ENCODE data around the gene RARS2. TPM values are rescaled to one million over a fixed set of nuclear protein-coding genes. Genes with fewer than 3 reads are reported as not detected.

Gene RARS2
- 10 to 100 TPM; 14.7 to 23.2 (median 17.3) TPM for total RNA-seq

- peak within 1 kb of the TSS; percentile 72 for H3K4me3 ChIP-seq (ENCODE audit: low read depth, poor library complexity, severe bottlenecking)
- 1% methylated on average over 17 to 37 of the region's 49 CpGs for WGBS, 2 donors
- DNase-seq (ENCODE audit: low spot score in 2 of 2): peak; percentile 95 to 99
- intact Hi-C loops (cut with DNase I; ENCODE audit: low total_unique reads): no loop called here
- TF ChIP-seq CTCF (IDR thresholded peaks at IDR 0.05) (no peak), POLR2A (IDR thresholded peaks at IDR 0.05) (peak in 1 of 2 donors; percentile 76)
These were observed at the start of gene RARS2, which contains the start of gene ORC3 for GRCh38 chr6:87589693-87590416. RARS2 (minus strand) TSS chr6:87589987; CDS start chr6:87589957, 30 bp downstream. ORC3 (plus strand) TSS chr6:87590135; CDS start chr6:87590169, 34 bp downstream.

- WGBS, 2 donors: 96 to 97% methylated on average over 4 of the region's 4 CpGs
- no peak for TF ChIP-seq CTCF (IDR thresholded peaks at IDR 0.05)
- intact Hi-C loops (cut with DNase I; ENCODE audit: low total_unique reads): no loop called here
- no peak overlapping the region for H3K4me3 ChIP-seq (ENCODE audit: low read depth, poor library complexity, severe bottlenecking)
- no peak for DNase-seq (ENCODE audit: low spot score in 2 of 2)
These were observed 49.6 kb upstream of the RARS2 start for GRCh38 chr6:87639373-87639772.

GRCh38 chr6:87637106-87637505, 47.3 kb upstream of the RARS2 start:
- 97 to 100% methylated on average over 1 of the region's 1 CpG for WGBS, 2 donors

GRCh38 chr6:87636315-87636714, 46.5 kb upstream of the RARS2 start:
- intact Hi-C loops (cut with DNase I; ENCODE audit: low total_unique reads): no loop called here
- 85 to 95% methylated on average over 1 of the region's 1 CpG for WGBS, 2 donors
- H3K4me3 ChIP-seq (ENCODE audit: low read depth, poor library complexity, severe bottlenecking): no peak overlapping the region
- TF ChIP-seq POLR2A (IDR thresholded peaks at IDR 0.05) (no peak), CTCF (IDR thresholded peaks at IDR 0.05) (no peak)
- DNase-seq (ENCODE audit: low spot score in 2 of 2): no peak

More at GRCh38 chr6:87637106-87637505, 47.3 kb upstream of the RARS2 start:
- TF ChIP-seq CTCF (IDR thresholded peaks at IDR 0.05): no peak
- no peak for TF ChIP-seq POLR2A (IDR thresholded peaks at IDR 0.05)
- intact Hi-C loops (cut with DNase I; ENCODE audit: low total_unique reads): no loop called here
- H3K4me3 ChIP-seq (ENCODE audit: low read depth, poor library complexity, severe bottlenecking): no peak overlapping the region
- no peak for DNase-seq (ENCODE audit: low spot score in 2 of 2)

GRCh38 chr6:87633851-87634250, 44.1 kb upstream of the RARS2 start:
- intact Hi-C loops (cut with DNase I; ENCODE audit: low total_unique reads): no loop called here
- WGBS, 2 donors: 74 to 75% methylated on average over 3 of the region's 3 CpGs

More at GRCh38 chr6:87633851-87634250, 44.1 kb upstream of the RARS2 start:
- DNase-seq (ENCODE audit: low spot score in 2 of 2): no peak
- no peak overlapping the region for H3K4me3 ChIP-seq (ENCODE audit: low read depth, poor library complexity, severe bottlenecking)
- TF ChIP-seq CTCF (IDR thresholded peaks at IDR 0.05) (no peak), POLR2A (IDR thresholded peaks at IDR 0.05) (no peak)
